Astrocyte of the hippocampus (primary cell): Measurements from ENCODE around the gene RSPH9.
A peak's percentile ranks its signal among the peaks of the same experiment; 100 is the strongest.

ENCODE experiments used
- DNase-seq: peaks from one replicate; pipeline ENCODE4 v3.0.0; 2011; ENCODE audit warnings: low read depth, low spot score

RSPH9 gene

DNA sequence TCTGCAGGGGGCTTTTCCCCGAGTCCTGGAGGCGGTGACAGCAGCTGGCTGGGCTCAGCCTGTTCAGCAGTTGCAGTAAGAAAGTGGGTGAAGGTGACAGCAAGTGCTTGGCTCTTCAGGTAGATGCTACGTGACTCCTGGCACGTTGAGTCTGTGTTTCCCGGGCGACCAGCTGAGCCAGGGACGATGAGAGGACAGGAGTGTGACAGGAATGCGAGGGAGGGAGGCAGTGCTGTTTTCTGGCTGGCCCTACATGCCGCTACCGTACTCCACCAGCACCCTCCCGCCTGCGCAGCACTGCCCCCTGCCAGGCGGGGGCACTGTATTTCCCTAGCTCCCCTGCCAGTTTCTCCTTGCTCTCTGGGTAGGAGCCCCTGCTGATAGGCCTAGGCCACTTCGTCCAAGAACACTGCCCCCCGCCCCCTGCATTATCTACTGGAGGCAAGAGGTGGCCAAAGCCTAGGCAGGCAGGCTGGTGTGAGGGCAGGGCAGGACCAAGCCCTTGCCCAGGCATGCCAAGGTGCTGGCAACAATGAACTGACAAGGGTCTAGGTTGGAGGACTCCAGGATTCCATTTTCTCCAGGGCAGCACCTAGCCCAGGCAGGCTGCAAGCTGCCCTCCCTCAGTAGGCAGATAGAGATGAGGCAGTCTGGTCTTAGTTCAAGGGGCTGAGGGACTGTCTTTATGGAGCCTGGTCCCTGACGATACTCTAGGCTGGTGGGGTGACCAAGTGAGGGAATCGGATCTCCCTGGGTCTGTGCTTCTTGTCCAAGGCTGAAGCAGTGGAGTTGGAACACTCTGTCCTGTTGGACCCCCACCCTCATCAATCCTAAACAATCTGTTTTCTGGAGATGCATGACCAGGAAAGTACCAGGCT lies 23.6 kb downstream of the RSPH9 start:
- peak; percentile 75 for DNase-seq

DNA sequence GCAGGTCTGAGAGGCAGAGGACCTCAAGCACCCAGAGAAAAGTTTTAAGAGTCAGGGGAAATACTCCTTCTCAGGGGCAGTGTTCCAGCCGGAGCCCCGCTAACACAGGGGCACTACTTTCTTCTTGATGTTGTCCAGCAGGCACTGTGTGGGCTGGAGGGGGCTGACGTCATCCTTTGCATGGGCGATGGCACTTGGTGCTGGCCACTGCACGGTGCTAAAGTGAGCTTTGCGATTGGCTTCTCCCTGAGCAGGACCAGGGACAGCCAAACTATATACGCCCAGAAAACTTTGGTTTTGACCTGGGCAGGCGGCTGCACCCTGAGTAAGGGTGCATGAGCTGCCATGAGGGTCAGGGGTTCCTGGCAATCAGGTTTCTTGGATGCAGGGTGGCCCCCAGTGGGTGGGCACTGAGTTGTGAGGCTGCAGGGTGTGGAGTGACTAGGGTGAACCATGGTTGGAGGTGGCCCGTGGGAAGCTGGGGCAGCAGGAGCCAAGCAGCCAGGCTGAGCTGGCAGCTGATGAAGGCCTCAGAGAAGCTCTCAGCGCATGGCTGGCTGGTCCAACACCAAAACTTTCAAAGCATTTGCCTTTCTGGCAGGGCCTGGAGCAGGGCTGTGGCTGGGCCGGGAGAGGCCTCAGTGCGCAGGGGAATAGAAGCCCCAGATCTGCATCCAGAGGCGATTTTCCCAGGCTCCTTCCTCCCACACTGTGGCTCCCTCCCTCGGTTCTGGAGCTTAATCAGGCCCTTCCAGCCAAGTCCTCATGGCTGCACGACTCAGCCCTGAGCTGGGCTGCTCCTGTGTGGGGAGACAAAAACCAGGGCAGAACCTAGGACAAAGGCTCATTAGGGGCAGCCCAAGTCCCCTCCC lies 24.4 kb downstream of the RSPH9 start:
- peak; percentile 48 for DNase-seq

DNA sequence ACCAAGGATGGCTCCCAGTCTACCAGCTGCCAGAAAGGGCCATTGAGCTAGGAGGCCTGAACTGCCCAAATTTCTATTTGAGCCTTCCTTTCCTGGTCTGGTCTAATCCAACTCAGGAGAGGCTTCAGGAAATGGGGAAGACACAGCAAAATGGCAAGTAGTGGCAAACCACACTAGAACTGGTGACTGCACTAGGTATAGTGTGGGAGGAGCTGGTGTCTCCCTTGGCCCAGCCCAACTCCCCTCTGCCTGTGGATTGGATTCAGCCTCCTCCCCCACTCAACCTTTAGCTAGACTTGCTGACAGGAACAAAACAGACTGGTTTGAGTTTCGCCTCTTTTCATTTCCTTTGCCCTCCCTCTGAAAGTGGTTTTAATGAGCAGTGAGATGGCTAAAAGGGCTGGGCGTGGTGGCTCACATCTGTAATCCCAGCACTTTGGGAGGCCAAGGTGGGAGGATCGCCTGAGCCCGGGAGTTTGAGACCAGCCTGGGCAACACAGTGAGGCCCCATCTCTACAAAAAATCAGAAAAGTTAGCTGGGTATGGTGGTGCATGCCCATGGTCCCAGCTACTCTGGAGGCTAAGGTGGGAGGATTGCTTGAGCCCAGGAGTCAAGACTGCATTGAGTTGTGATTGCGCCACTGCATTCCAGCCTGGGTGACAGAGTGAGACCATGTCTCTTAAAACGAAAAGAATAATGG lies 25.2 kb downstream of the RSPH9 start:
- DNase-seq, result no peak

DNA sequence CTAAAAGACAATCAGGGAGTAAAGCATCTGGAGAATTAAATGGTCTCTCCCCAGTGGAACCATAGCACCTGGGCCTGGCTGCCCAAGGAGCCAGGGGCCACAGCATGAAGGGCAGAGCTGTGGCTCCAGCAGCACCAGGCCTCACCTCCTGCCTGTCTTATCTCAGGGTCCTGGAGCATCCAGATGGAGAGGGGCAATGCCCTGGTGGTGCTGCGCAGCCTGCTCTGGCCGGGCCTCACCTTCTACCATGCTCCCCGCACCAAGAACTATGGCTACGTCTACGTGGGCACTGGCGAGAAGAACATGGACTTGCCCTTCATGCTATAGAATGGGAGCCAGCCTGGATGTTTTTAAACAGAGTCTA lies 25.8 kb downstream of the RSPH9 start:
- no peak for DNase-seq

DNA sequence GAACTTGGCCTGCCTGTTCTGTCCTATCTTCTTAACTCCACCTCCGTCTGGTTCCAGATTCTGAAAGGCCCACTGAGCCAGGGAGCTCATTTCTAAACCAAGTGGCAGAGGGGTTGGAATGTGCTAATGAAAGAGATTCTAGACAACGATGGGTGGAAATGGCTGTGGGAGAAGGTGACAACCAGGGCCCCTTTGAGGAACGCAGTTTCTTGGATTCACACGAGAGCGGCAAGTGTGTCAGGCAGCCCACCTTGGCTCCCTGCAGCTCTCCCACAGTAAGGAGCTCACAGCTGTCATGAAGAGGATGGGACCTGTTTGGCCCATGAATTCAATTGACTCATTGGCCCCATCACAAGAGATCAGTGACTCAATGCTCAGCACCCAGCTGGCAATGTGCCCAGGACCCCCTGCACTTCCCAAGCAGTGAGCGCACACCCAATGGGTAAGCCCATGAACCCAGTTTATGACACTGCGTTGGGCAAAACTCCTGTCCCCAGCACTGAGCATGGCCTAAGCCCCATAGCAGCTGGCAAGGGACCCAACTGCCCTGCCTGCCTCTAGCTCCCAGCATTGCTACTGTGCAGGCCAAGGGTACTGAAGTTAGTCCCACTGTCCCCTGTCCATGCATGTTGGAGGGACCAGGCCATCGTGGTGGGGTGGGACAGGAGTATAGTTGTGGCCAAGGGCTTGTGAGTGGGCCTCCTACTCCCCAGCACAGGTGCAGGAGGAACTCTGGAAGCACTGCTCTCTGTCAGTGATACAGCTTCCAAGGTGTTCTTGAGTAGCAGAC lies 26.4 kb downstream of the RSPH9 start:
- no peak for DNase-seq

DNA sequence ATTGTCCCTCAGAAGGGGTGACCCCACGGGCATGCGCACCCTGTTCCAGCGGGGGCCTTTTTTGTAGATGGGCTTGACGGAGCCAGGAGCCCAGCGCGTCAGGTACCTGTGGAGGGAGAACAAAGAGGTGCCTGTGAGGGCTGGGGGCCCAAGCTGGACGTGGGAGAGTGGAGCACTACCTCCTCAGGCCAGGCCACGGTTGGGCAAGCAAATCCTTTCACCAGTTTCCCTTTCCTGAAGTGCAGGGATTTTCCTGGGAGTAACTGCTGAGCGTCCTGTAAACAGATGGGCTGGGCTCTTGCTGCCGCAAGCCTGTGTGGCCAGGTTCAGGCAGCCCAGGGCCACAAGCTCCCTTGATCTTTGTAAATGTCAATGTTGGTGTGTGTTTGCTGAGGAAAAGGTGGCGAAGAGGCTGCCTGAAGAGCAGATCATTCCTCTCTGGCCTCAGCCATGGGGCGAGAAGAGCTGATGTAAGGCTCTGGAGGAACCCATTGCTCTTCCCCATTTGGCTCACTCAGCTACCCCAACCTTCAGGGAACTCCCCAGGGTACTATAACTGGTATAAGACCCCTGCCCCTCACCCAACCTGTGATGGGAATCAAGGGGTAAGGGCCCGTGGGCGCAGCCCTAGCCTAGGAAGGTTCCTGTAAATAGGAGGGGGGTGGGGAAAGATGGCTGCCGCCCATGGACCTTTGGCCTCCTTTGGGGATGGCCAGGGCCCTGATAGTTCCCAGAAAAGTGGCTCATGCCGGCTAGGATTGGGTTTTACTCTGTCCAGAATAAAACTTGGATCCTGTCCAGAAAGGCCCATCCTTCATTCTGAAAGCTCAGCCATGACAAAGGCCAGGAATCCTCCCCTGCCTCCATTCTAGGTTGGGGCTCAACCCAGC lies 27.2 kb downstream of the RSPH9 start:
- no peak for DNase-seq

DNA sequence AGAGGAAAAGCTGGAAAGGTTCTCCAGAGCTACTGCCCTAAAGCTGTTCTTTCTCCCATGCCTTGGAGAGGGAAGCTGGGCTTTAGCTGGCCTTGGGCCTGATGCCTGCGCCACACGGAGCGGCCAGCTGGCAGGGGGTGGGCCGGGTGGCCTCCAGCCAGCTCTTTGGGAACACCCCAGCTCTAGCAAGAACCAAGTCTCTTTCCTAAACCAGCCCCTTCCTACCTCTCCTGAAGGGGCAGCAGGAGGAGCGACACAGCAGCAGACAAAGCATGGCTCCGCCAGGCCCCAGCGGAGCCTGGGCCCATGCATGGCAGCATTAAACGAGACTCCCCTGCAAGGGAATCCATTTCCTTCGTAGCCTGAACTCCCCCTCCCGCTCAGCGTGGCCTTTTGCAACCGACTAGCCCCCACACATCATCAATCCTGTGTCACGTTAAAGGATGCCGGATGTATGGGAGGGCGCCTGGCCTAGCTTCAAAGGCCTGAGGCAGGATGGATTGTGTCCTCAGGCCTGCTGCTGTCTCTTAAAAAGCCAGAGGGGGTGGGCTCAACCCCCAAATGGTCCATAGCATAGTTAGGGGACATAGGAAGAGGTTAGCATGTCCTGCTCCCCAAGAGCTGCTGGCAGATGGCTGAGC lies 28.7 kb downstream of the RSPH9 start:
- DNase-seq, result no peak

DNA sequence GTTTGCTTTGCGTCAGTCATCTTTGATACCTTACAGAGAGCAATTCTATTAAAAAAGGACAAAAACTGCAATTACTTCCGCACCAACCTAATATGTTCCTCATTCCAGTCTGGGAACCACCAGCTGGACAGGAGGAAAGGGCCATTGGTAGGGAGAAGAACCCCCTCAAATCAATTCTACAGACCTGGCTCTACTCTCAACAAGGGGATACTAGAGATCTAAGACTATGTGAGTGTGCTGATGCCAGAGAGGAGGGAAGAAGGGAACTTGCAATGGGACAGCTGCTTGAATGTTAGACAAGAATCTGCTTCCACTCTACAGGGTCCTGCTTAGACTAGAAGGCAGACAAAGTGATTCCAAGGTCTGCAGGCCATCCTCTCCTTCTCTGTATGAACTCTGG lies 29.5 kb downstream of the RSPH9 start:
- DNase-seq, result no peak

DNA sequence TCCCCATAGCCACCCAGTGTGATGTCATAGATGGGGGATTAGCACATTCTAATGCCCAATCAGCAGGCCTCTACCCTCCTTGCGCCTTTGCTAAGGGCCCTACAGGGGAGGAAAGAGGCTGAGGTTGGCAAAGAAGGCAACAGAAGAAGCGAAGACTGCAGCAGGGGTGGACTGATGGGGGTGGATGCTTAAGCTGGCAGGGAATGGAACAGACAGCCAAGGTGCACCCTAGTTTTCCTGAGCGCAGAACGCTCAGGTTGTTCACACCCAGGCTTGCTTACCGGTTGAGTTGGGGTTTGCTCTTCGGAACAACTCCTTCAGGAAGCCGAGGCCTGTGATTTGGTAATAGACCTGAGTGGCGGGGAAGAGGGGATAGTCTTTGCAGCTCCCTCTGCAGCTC lies 30.1 kb downstream of the RSPH9 start:
- DNase-seq, result no peak

DNA sequence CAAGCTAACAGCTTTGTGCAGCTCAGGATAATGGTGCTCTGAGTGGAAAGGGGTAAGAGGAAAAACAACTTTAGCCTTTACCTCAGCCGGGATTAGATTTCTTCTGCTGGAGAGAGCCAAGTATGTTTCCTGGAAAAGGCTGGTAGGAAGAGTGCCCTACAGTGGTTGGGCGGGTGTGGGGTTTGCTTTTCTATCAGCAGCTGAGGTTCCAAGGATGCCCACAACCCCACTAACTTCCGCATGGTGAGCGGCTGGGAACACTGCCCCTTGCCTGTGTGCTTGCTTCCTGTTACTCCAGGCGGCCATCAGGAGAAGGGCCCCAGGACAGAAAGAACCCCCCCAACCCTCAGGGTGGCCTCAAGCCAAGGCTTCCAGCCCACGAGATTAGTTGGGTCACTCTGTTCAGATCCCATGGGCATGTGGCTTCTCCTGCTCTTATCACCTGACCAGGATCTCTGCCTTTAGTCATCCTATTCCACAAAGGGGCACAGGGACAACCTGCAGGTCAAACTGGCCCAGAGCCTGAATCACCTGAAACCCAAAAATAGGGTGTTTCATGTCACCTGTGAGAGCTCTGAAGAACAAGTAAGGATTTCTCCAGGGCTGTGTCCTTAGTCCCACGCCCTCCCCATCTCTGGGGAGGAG lies 32.2 kb downstream of the RSPH9 start:
- DNase-seq, result no peak

DNA sequence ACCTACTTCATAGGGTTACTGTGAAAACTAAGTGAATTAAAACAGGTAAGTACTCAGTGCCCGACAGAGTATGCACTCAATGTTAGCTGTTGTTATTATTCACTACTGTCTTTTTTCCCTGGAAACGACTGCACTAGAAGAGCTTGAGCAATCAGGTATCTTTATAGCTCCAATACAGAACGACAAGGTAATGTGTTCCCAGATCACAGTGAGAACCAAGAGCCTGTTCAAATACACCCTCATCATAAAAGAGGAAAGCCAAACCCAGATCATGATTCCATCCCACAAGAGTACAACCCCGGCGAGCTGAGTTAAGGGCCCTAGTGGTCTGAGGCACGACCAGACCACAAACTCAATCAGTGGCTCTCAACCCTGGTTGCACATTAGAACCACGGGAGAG lies 32.9 kb downstream of the RSPH9 start:
- no peak for DNase-seq

DNA sequence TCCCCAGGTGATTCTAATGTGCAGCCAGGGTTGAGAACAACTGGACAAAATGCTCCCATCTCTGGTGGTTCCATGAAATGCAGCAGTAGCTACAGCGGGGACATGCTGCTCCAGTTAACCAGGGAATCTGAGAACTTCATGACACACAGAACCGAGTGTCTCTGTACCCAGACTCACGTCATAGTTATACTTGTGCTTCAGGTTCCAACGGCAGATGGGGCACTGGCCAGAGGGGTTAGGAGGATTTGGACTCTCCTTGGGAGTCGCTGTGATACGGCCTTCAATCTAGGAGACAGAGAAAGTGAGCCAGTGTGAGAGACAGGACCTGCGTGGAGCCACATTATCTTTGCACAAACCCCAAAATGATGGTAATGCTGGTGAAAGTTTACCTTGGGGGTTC lies 33.5 kb downstream of the RSPH9 start:
- no peak for DNase-seq

DNA sequence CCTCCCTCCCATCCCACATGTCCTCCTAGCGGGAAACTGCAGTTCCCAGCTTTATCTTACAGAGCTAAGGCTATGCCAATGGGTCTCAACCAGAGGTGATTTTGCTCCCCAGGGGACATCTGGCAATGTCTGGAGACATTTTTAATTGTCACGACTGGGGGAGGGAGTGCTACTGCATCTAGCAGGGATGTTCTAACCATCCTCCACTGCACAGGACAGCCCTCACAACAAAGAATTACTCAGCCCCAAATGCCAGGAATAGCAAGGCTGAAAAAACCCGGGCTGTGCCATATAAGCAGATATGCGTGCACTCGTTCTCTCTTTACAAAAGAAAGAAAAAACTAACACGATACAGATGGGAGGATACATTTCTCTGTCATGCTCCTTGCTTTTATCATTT lies 34.2 kb downstream of the RSPH9 start:
- DNase-seq, result no peak

DNA sequence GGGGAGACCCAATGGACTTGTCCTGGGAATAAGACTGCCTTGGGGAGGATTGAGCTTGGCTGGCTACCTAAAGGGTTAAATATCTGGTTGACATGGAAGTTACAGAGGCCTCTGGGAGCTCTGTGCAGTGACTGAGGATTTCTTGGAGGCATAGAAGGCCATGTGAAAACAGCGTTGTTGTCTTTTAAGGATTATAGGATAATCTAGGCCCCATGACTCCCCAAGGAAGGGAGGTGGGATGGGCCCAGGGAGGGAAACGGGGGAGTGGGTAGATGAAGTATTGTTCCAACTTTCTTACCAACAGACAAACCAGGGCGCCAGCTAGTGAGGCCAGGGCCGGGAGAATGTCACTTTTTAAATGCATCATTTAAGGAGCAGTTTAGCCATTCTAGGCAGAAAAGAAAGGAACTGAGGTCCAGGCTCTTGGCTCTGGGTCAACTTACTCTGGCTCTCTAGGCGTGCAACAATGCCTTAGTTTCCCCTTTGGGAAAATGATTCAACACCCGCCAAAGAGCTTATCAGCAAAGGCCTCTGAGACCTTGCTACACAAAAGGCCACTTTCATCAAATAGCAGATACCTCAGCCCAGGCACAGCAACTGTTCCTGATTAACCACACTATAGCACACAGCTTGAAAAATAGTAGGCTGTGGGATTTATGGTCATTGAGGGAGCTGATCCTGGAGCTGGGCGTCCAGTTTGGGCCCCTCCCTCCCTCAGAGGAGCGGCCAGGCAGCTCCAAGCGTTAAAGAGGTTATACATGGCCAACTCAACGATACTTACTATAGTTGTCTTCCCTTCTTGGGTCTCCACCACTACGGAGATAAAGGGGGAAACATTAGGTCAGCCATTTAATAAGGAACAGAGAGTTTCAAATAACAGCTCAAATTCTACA lies 35.7 kb downstream of the RSPH9 start:
- no peak for DNase-seq

DNA sequence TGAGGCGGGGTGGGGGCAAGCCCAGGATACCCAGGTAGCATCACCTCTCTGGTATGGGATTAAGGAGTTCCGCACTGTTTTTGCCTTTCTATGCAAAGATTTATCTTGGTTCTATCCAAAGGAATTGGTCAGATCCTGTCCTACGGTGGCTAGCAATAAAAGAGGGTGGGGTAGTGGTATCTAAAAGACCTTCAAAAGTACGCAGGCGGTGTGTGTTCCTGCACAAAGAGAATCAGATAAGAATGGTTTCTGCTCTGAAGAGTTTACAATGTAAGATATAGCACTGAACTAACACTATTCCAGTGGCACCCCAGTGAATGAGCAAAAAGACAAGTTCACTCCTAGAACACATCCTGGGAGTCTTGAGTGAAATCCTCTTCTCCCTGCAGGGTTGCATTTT lies 36.5 kb downstream of the RSPH9 start:
- DNase-seq, result no peak

DNA sequence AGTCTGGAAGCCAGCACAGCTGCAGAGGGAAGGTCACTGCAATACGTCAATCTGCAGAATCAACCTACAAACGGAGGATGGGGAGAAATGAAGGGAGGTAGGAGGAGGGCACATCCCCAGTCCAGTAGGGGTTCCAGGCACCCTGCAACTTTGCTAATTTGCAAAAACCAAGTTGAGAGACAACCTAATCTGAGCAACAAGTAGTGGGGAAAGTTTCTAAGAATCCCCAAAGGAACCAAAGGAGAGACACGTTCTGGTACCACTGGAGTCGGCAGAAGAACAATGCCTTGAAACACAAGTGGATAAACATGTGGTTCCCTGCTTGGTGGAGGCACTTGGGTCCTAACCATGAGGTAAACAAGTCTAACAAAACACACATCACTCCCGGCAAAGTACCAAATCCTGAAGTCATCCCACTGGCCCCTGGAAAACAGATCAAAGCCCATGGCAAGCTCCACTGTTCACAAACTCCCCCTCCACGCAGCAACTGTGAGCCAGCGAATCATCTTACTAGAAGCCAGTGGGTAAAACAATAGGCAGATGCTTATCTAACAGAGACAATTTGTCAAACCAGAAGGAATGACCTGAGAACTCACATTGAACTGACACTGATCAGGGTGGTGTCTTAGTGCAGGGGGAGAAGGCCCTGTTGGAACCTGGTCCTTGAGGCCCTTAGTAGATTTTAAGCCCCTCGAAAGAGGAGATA lies 38.0 kb downstream of the RSPH9 start:
- no peak for DNase-seq

DNA sequence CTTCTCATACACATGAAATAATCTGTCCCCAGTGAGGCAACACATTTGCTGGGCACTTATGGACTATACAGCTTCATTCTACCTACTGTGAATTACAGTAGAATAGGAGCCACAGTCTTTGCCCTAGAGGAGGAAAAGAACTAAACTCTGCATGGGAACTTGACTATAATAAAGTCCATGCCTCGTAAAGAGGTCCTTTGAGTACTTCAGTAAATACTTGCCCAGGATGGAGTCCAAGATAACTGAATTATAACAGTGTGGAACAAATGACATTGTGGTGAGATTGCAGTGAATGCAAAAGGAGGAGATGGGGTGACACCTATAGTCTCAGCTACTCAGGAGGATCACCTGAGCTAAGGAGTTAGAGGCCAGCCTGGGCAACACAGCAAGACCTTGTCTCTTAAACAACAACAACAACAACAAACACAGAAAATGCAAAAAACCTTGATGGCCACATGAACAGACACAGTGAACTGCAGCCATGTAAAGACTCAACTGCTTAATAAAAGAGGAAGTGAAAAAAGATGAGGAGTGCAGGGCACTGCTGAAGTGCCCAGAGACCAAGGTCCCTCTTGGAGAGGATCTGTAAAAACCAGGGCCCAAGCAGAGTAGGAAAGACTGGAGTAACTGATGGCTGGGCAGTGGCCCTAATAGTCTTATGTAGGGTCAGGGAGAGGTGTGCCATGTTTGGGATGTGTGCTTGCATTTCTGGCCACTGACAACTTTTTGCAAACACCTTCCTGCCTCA lies 39.0 kb downstream of the RSPH9 start:
- no peak for DNase-seq
